HG03558 (cell line): ENCODE measurements around the gene SNX11.

Experiments used
- ATAC-seq: cut with Tn5 transposase; IDR thresholded peaks from one replicate; pipeline ENCODE4 v1.9.1; 2021; ENCODE audit warnings: moderate number of reproducible peaks; ENCODE audit not compliant: unreplicated experiment; ENCODE audit errors: extremely low read depth

Gene SNX11

GRCh38 chr17:48093341-48094045 lies 14.1 kb upstream of the SNX11 start:
- ATAC-seq: no peak

DNA sequence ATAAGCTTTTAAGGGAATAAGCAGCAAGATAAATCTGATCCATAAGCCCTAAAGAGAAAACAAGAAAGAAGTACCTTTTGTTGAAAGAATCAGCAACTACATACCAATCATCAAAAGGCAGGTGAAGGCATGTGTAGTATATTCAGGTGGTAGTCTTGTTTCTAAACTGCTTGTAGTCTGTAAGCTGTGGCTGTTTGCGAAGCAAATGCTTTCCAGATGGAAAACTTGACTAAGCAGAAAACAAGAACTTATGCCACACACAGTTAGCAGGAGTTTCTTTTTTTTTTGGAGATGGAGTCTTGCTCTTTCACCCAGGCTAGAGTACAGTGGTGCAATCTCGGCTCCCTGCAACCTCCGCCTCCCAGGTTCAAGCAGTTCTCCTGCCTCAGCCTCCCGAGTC lies 12.0 kb upstream of the SNX11 start:
- no peak for ATAC-seq

DNA sequence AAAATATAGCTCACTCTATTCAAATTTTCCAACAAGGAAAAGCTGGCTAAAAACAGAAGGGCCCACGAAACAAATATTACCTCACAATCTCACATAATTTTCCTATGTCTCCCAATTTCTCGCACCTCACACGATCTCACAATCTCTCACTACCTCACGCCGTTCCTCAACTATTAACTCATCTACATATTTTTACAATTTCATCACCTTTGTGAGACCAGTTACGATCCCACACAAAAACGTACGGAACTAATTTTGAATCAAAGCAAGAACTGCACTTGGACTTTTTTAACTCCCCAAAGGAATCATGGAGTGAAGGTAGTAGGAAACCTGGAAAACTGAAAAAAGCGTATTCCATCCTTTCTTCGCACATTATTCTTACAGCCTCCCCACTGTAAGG lies 7.4 kb upstream of the SNX11 start:
- no peak for ATAC-seq

DNA sequence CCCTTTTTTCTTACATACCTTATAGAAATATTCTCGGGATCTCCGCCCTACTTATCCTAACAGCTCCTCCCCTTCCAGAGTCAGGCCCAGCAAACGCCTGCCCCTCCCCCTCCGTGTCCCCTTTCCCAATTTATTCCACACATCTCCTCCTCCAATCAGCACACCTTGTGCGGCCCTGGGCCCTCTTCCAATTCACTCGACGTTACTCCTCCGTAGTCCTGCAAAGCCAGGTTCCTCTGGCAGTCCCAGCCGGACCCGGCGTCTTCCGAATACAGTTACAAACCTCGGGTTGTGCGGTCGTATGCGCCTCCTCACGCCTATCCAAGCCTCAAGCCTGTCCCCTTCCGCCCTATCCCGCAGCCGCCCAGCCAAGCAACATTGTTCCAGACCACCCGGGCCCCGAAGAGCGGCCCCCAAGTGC lies 7.0 kb upstream of the SNX11 start:
- ATAC-seq: no peak

- peak; percentile 72 for ATAC-seq
These were observed 6.4 kb upstream of the SNX11 start, which contains the start of gene CBX1 for GRCh38 chr17:48101012-48101720. TSS of gene CBX1 (minus strand) at chr17:48101478. CDS start at chr17:48077004, 24,474 bp downstream.

DNA sequence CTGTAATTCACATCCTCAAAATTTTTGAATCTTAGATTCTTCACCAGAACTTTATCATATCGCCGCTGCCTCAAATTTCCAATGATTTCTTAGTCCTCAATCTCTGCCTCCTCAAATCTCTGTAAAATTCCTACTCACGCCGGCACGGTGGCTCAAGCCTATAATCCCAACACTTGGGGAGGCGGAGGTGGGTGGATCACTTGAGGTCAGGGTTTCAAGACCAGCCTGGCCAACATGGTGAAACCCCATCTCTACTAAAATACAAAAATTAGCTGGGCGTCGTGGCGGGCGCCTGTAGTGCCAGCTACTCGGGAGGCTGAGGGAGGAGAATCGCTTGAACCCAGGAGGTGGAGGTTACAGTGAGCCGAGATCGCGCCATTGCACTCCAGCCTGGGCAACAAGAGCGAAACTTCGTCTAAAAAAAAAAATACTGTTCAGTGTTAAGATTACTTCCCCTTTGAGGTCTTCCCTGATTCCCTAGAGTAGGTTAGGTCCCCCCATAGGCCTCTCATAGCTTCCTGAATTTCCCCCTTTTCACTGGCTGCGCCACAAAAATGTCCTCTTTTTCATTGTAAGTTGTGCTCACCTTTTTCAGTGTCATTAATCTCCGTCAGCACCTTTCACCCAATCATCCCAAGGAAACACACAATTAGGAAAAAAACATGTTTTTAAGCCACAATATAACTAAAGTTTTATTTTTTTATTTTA lies 5.4 kb upstream of the SNX11 start:
- ATAC-seq: no peak

DNA sequence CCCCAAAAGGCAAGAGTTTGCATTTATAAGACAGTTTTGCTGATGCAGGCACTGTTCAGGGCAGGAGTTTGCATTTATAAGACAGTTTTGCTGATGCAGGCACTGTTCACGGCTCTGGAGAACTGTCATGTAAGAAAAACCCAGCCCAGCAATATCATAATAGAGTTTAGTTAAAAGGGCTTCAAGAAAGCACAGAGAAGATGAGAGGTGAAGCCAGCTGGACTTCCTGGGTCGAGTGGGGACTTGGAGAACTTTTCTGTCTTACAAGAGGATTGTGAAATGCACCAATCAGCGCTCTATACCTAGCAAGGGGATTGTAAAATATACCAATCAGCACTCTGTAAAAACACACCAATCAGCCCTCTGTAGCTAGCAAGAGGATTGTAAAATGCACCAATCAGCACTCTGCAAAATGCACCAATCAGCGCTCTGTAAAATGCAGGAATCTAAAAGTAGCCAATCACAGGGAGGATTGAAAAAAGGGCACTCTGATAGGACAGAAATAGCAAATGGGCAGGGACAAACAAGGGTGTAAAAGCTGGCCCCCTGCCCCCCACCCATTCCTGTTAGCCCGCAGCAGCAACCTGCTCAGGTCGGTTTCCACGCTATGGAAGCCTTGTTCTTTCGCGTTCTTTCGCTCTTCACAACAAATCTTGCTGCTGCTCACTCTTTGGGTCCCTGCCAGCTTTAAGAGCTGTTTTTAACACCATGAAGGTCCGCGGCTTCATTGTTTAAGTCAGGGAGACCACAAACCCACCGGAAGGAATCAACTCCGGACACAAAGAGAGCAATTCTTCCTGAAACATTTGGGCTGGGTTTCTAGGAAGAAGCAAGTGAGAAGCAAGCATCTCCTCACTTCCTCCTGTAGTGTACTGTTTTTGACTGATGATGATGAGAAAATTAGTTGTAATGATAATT lies 4.5 kb upstream of the SNX11 start:
- ATAC-seq: no peak

- no peak for ATAC-seq
These were observed 3.1 kb upstream of the SNX11 start for GRCh38 chr17:48104440-48104839.

GRCh38 chr17:48106802-48107136 lies 797 bp upstream of the SNX11 start:
- ATAC-seq: no peak

DNA sequence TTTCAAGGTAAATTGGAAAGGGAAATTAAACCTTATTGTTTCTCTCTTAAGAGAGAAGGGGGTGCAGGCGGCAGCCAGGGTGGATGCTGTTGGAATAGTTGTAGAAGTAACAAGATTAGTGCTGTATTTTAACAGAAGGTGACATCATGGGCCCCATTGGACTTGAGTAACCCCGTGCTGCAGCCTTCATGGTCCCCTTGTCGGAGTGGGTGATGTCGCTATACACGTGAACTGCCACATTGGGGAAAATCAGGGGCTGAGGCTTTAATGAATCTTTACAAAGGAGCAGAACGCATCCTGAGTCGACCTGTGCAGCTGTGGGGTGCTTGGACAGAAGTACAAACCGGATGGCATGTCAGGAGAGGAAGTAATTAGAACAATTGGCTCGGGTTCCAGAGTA lies 3.2 kb downstream of the SNX11 start:
- ATAC-seq: no peak

- no peak for ATAC-seq
These were observed 4.3 kb downstream of the SNX11 start for GRCh38 chr17:48111937-48112241.

DNA sequence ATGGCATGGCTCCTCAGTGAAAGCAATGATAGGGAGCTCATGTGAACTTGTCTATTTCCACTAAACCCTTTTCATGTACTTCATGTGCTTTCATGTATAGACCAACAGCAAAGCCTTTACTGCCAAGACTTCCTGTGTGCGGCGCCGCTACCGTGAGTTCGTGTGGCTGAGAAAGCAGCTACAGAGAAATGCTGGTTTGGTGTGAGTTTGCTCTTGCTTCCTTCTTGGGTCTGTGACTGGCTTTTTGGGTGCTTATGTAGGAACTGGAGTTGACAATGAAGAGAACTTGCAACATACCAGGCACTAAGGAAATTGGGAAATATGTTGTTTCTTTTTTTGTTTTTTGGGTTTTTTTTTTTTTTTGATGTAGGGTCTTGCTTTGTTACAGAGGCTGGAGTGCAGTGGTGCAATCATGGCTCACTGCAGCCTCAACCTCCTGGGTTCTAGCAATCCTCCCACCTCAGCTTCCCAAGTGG lies 5.7 kb downstream of the SNX11 start:
- no peak for ATAC-seq

GRCh38 chr17:48121923-48122664 lies 14.5 kb downstream of the SNX11 start:
- no peak for ATAC-seq

GRCh38 chr17:48122665-48123045 lies 15.1 kb downstream of the SNX11 start:
- ATAC-seq: no peak

DNA sequence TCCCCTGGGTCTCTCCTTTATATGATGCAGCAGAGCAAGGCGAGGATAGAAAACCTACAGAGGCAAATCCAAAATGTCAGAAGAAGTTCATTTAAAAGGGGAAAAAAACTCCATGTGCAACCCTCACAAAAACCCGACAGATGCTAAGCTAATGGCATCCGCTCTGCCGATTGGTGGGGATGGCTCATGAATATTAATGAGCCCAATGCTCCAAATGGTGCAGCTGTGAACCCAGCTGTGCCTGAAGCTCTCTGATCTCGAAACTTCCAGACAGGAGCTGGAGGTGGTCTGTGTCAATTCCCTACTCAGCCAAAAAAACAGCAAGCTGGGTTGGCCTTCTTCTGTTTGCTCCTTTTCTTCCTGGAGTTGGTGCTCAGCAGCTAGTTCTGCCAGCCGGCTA lies 15.5 kb downstream of the SNX11 start:
- no peak for ATAC-seq

GRCh38 chr17:48123776-48124388 lies 16.3 kb downstream of the SNX11 start:
- no peak for ATAC-seq

DNA sequence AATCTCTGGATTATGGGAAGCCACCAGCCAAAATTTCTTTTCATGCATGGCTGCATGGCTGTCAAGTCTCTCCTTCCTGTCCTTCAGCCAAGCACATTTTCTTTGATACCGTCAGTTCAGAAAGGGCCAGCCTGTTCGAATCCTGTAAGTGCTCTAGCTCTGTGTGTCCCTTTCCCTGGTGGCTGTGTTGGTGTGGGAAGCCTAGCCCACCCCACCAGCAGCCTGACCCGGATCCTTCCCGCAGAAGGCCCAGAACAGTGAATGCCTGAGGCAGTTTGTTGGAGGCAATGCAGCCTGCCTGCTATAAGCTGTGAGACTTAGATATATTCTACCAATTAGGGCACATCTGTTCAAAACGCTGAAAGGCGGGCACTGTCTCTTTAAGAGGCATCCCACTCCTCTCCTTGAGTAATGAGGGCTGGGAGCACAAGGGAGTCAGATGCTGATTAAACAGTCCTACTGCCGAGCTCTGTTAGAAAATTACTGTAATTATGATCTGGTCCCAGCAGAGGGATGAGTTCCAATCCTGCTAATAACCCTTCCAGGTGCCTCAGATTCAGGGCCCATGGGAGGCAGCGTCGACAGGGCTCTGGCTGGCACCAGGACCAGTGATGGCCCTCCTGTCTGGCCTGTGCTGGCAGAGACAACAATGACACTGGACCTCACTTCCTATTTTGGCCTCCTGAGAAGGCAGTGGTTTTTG lies 18.4 kb downstream of the SNX11 start:
- no peak for ATAC-seq

GRCh38 chr17:48126532-48126850 lies 18.9 kb downstream of the SNX11 start:
- ATAC-seq: no peak
